HCT116 (cell line): Measurements from ENCODE around the gene AP1M1.

ENCODE experiments used
- CEBPB ChIP-seq: IDR thresholded peaks from 2 replicates; pipeline ENCODE4 v1.6.1; 2012; ENCODE audit warnings: low read depth
- EZH2 ChIP-seq: fragments of 200-600 bp; sonication (generic); IDR thresholded peaks from 2 replicates; pipeline ENCODE4 v1.6.1; 2017; ENCODE audit warnings: antibody characterized with exemption, mixed run types
- EZH2phosphoT487 ChIP-seq: fragments of 200-600 bp; IDR thresholded peaks from 2 replicates; pipeline ENCODE4 v1.6.1; 2018; ENCODE audit warnings: antibody characterized with exemption, borderline replicate concordance
- JUND ChIP-seq: IDR thresholded peaks from 2 replicates; pipeline ENCODE4 v1.6.1; 2012
- POLR2A ChIP-seq: IDR thresholded peaks from 2 replicates; pipeline ENCODE4 v1.7.0; 2011; ENCODE audit warnings: borderline replicate concordance; ENCODE audit not compliant: insufficient read depth, insufficient read length; ENCODE audit errors: extremely low read depth
- POLR2AphosphoS5 ChIP-seq: IDR thresholded peaks from 2 replicates; pipeline ENCODE4 v1.6.1; 2011; ENCODE audit warnings: mild to moderate bottlenecking, low read depth, low read length, moderate library complexity
- YY1 ChIP-seq: IDR thresholded peaks from 2 replicates; pipeline ENCODE4 v1.6.1; 2011; ENCODE audit warnings: low read length, low read depth, moderate library complexity, mild to moderate bottlenecking; ENCODE audit not compliant: insufficient replicate concordance; ENCODE audit errors: extremely low read depth
- ZNF274 ChIP-seq: fragments of 200-500 bp; sonication (Bioruptor generic); IDR thresholded peaks from 2 replicates; pipeline ENCODE4 v1.6.1; 2014; ENCODE audit warnings: mild to moderate bottlenecking, low read depth, low read length, inconsistent platforms
- TF ChIP-seq, protein P1 (sequence below), 3 experiments: fragments of 200-600 bp in 1 of 3; sonication (generic) in 1 of 3; IDR thresholded peaks in 2 of 3; conservative IDR thresholded peaks in 1 of 3; 2 replicates each; pipeline ENCODE4 v1.5.1; 2012 to 2017; ENCODE audit warnings: low read depth in 2 of 3, low read length in 2 of 3, antibody characterized with exemption in 1 of 3, borderline replicate concordance in 1 of 3, control low read depth in 1 of 3, mild to moderate bottlenecking in 1 of 3, mixed read lengths in 1 of 3, mixed run types in 1 of 3, moderate library complexity in 1 of 3; ENCODE audit not compliant: insufficient read depth in 1 of 3

DNA sequence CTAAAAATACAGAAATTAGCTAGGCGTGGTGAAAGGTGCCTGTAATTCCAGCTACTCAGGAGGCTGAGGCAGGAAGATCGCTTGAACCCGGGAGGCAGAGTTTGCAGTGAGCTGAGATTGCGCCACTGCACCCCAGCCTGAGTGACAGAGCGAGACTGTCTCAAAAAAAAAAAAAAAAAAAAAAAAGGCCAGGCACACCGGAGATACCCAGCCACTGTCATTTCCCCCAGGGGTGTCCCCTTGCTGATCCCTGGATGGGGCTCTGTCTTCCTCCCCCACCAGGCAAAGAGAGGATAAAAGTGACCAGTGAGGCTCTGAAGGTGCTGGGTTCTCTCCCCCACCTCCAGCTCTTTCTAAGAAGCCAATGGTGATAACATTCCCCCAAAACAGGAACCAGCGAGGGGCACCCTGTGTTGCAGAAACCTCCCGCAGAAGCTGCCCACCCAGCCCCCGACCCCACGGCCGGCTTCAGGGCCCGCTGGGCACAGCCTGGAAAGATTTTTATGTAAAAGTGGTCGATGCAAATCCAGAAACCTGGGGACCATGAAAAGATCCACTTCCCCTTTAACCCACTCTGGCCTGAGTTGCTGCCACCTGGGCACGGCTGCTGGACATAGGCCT, 65.5 kb downstream of the AP1M1 start:
- TF ChIP-seq POLR2A (no peak), CEBPB (no peak), POLR2AphosphoS5 (no peak), EZH2 (no peak), EZH2phosphoT487 (no peak), YY1 (no peak), JUND (no peak), ZNF274 (no peak)
- TF ChIP-seq, protein P1, sequence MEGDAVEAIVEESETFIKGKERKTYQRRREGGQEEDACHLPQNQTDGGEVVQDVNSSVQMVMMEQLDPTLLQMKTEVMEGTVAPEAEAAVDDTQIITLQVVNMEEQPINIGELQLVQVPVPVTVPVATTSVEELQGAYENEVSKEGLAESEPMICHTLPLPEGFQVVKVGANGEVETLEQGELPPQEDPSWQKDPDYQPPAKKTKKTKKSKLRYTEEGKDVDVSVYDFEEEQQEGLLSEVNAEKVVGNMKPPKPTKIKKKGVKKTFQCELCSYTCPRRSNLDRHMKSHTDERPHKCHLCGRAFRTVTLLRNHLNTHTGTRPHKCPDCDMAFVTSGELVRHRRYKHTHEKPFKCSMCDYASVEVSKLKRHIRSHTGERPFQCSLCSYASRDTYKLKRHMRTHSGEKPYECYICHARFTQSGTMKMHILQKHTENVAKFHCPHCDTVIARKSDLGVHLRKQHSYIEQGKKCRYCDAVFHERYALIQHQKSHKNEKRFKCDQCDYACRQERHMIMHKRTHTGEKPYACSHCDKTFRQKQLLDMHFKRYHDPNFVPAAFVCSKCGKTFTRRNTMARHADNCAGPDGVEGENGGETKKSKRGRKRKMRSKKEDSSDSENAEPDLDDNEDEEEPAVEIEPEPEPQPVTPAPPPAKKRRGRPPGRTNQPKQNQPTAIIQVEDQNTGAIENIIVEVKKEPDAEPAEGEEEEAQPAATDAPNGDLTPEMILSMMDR (IDR thresholded peaks at IDR 0.05 in 2 of 3, conservative IDR thresholded peaks at IDR 0.05 in 1 of 3; ENCODE audit: borderline replicate concordance in 1 of 3, insufficient read depth in 1 of 3, low read depth in 2 of 3, low read length in 2 of 3) = no peak
